OCI-LY1 (cell line): ENCODE data around the gene AKR1C3.
"Not testable (repeated sequence)": the region's sequence is repeated elsewhere in the genome, so short reads cannot be mapped to it uniquely, and the experiment has no call there.

Source experiments
- CTCF ChIP-seq: fragments of 200-600 bp; sonication (generic), shearing (Covaris generic); IDR thresholded peaks from 2 replicates; pipeline ENCODE4 v1.5.1; 2017; ENCODE audit warnings: mild to moderate bottlenecking, antibody characterized with exemption, low read length, moderate library complexity, mixed read lengths
- EZH2 ChIP-seq: fragments of 200-600 bp; sonication (generic), shearing (Covaris generic); IDR thresholded peaks from 2 replicates; pipeline ENCODE4 v1.8.0; 2017; ENCODE audit warnings: borderline replicate concordance, mixed run types, mild to moderate bottlenecking, antibody characterized with exemption, low read length, moderate library complexity, mixed read lengths

- not testable (repeated sequence) for TF ChIP-seq CTCF, EZH2
Measured at GRCh38 chr10:5047055-5047454, 47.2 kb upstream of the AKR1C3 start.
